ENCODE measurements around the gene RPS19BP1. TPM values are rescaled to one million over a fixed set of nuclear protein-coding genes. Genes with fewer than 3 reads are reported as not detected.

RPS19BP1 gene
- total RNA-seq, 1 experiment from 2014 or later, result 177 TPM

- Histone ChIP-seq H3K27me3 (replicated peaks) (no peaks in the 10 kb centered on the region), H3K27ac (no peak overlapping the region), H3K4me3 (no peak overlapping the region), H3K4me1 (replicated peaks) (peaks cover 29% of the 10 kb centered on the region), H3K9me3 (replicated peaks) (no peaks in the 10 kb centered on the region), H3K36me3 (no peaks in the 10 kb centered on the region)
- no peak for DNase-seq (ENCODE audit: low read depth in 1 of 2, low spot score in 2 of 2)
Measured at GRCh38 chr22:39490966-39491680, 41.4 kb downstream of the RPS19BP1 start.

- H3K4me3 ChIP-seq, result no peak overlapping the region
- H3K36me3 ChIP-seq, result no peaks in the 10 kb centered on the region
- H3K4me1 ChIP-seq (replicated peaks), result peaks cover 29% of the 10 kb centered on the region
- H3K27ac ChIP-seq, result no peak overlapping the region
- DNase-seq (ENCODE audit: low read depth in 1 of 2, low spot score in 2 of 2), result peak; percentile 40 to 71
- H3K27me3 ChIP-seq (replicated peaks), result no peaks in the 10 kb centered on the region
- no peaks in the 10 kb centered on the region for H3K9me3 ChIP-seq (replicated peaks)
Measured at GRCh38 chr22:39490135-39490798, 42.3 kb downstream of the RPS19BP1 start.

GRCh38 chr22:39489094-39490068, 43.2 kb downstream of the RPS19BP1 start:
- H3K27ac ChIP-seq, result no peak overlapping the region
- DNase-seq (ENCODE audit: low read depth in 1 of 2, low spot score in 2 of 2), result no peak
- no peak overlapping the region for H3K4me3 ChIP-seq
- peaks cover 20% of the 10 kb centered on the region for H3K4me1 ChIP-seq (replicated peaks)
- no peaks in the 10 kb centered on the region for H3K27me3 ChIP-seq (replicated peaks)
- no peaks in the 10 kb centered on the region for H3K36me3 ChIP-seq
- no peaks in the 10 kb centered on the region for H3K9me3 ChIP-seq (replicated peaks)

GRCh38 chr22:39488563-39489083, 43.9 kb downstream of the RPS19BP1 start:
- no peak for DNase-seq (ENCODE audit: low read depth in 1 of 2, low spot score in 2 of 2)
- Histone ChIP-seq H3K4me3 (no peak overlapping the region), H3K27me3 (replicated peaks) (no peaks in the 10 kb centered on the region), H3K4me1 (replicated peaks) (peaks cover 14% of the 10 kb centered on the region), H3K9me3 (replicated peaks) (no peaks in the 10 kb centered on the region), H3K36me3 (no peaks in the 10 kb centered on the region), H3K27ac (no peak overlapping the region)

- Histone ChIP-seq H3K36me3 (no peaks in the 10 kb centered on the region), H3K27me3 (replicated peaks) (no peaks in the 10 kb centered on the region), H3K27ac (no peak overlapping the region), H3K9me3 (replicated peaks) (no peaks in the 10 kb centered on the region), H3K4me1 (replicated peaks) (peaks cover 7% of the 10 kb centered on the region), H3K4me3 (no peak overlapping the region)
- DNase-seq (ENCODE audit: low read depth in 1 of 2, low spot score in 2 of 2), result no peak
Measured at GRCh38 chr22:39487826-39488520, 44.6 kb downstream of the RPS19BP1 start.

- Histone ChIP-seq H3K4me1 (replicated peaks) (0 out of 2 replicates have a peak, but pooled peaks cover 8% of the 10 kb centered on the region), H3K36me3 (no peaks in the 10 kb centered on the region), H3K27ac (no peak overlapping the region), H3K27me3 (replicated peaks) (no peaks in the 10 kb centered on the region), H3K9me3 (replicated peaks) (no peaks in the 10 kb centered on the region), H3K4me3 (no peak overlapping the region)
- no peak for DNase-seq (ENCODE audit: low read depth in 1 of 2, low spot score in 2 of 2)
Measured at GRCh38 chr22:39486951-39487825, 45.4 kb downstream of the RPS19BP1 start.

- no peak overlapping the region for H3K4me3 ChIP-seq
- no peaks in the 10 kb centered on the region for H3K9me3 ChIP-seq (replicated peaks)
- no peaks in the 10 kb centered on the region for H3K36me3 ChIP-seq
- no peak for DNase-seq (ENCODE audit: low read depth in 1 of 2, low spot score in 2 of 2)
- H3K4me1 ChIP-seq (replicated peaks), result 0 out of 2 replicates have a peak, but pooled peaks cover 8% of the 10 kb centered on the region
- no peaks in the 10 kb centered on the region for H3K27me3 ChIP-seq (replicated peaks)
- H3K27ac ChIP-seq, result no peak overlapping the region
Measured at GRCh38 chr22:39482768-39483167, 49.8 kb downstream of the RPS19BP1 start.

- H3K27me3 ChIP-seq (replicated peaks), result no peaks in the 10 kb centered on the region
- H3K27ac ChIP-seq, result no peak overlapping the region
- H3K4me3 ChIP-seq, result no peak overlapping the region
- 0 out of 2 replicates have a peak, but pooled peaks cover 8% of the 10 kb centered on the region for H3K4me1 ChIP-seq (replicated peaks)
- no peaks in the 10 kb centered on the region for H3K9me3 ChIP-seq (replicated peaks)
- no peak for DNase-seq (ENCODE audit: low read depth in 1 of 2, low spot score in 2 of 2)
- no peaks in the 10 kb centered on the region for H3K36me3 ChIP-seq
Measured at GRCh38 chr22:39481595-39481994, 51.0 kb downstream of the RPS19BP1 start.

GRCh38 chr22:39481054-39481453, 51.5 kb downstream of the RPS19BP1 start:
- Histone ChIP-seq H3K4me1 (replicated peaks) (peaks cover 10% of the 10 kb centered on the region), H3K9me3 (replicated peaks) (no peaks in the 10 kb centered on the region), H3K27me3 (replicated peaks) (no peaks in the 10 kb centered on the region), H3K4me3 (no peak overlapping the region), H3K36me3 (no peaks in the 10 kb centered on the region), H3K27ac (no peak overlapping the region)
- DNase-seq (ENCODE audit: low read depth in 1 of 2, low spot score in 2 of 2), result no peak

GRCh38 chr22:39480557-39480956, 52.0 kb downstream of the RPS19BP1 start:
- DNase-seq (ENCODE audit: low read depth in 1 of 2, low spot score in 2 of 2), result no peak
- H3K4me3 ChIP-seq, result no peak overlapping the region
- H3K27me3 ChIP-seq (replicated peaks), result no peaks in the 10 kb centered on the region
- H3K4me1 ChIP-seq (replicated peaks), result peaks cover 12% of the 10 kb centered on the region
- H3K36me3 ChIP-seq, result no peaks in the 10 kb centered on the region
- no peaks in the 10 kb centered on the region for H3K9me3 ChIP-seq (replicated peaks)
- H3K27ac ChIP-seq, result no peak overlapping the region

- DNase-seq (ENCODE audit: low read depth in 1 of 2, low spot score in 2 of 2), result no peak
- H3K4me1 ChIP-seq (replicated peaks), result peaks cover 23% of the 10 kb centered on the region
- H3K27me3 ChIP-seq (replicated peaks), result no peaks in the 10 kb centered on the region
- H3K4me3 ChIP-seq, result no peak overlapping the region
- H3K36me3 ChIP-seq, result no peaks in the 10 kb centered on the region
- no peaks in the 10 kb centered on the region for H3K9me3 ChIP-seq (replicated peaks)
- no peak overlapping the region for H3K27ac ChIP-seq
Measured at GRCh38 chr22:39479254-39479653, 53.3 kb downstream of the RPS19BP1 start.
